Measurements from ENCODE around the gene REL. TPM values are rescaled to one million over a fixed set of nuclear protein-coding genes. Genes with fewer than 3 reads are reported as not detected.
"Not testable (repeated sequence)": the region's sequence is repeated elsewhere in the genome, so short reads cannot be mapped to it uniquely, and the experiment has no call there.

The REL gene
- total RNA-seq, 1 experiment from 2014 or later: 7.3 TPM

DNA sequence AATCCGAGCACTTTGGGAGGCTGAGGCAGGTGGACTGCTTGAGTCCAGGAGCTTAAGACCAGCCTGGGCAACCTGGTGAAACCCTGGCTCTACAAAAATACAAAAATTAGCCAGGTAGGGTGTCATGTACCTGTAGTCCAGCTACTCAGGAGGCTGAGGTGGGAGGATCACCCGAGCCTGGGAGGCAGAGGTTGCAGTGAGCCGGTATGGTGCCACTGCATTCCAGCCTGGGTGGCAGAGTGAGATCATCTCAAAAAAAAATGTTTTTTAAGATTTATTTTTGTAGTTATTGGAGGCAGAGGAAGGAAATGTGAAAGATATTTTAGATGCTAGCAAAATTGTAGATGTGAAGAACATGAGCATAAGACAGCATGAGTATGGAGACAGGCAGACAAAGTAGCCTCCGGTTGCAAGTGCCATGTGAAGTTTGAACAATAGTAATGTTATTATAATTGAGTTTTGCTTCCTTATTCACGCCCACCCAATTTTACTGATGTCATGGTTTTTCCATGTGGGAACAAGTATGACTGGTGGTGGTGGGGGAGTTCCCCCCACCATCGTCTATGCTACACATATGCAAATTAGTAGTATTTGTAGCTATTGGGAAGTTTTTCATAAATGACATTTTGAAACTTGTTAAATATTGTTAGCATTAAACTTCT is 18.0 kb downstream of the REL start:
- H3K27me3 ChIP-seq (ENCODE audit: low read length): no peaks in the 10 kb centered on the region
- no peaks in the 10 kb centered on the region for H3K9me2 ChIP-seq (replicated peaks; ENCODE audit: low read length)
- H3K36me3 ChIP-seq (ENCODE audit: low read depth, low read length): peaks cover 18% of the 10 kb centered on the region
- POLR2A ChIA-PET (ENCODE audit: unreplicated experiment): no interaction called here
- no peaks in the 10 kb centered on the region for H3K9me3 ChIP-seq (ENCODE audit: low read length)
- H2AFZ ChIP-seq (ENCODE audit: low read length): no peak overlapping the region
- DNase-seq: no peak
- H3K4me1 ChIP-seq (ENCODE audit: insufficient read depth, low read length): no peaks in the 10 kb centered on the region
- no peak overlapping the region for H3K9ac ChIP-seq (ENCODE audit: low read length)
- no peak for TF ChIP-seq EZH2 (IDR thresholded peaks at IDR 0.05; ENCODE audit: low read length, unreplicated experiment)
- TF ChIP-seq, protein P1, sequence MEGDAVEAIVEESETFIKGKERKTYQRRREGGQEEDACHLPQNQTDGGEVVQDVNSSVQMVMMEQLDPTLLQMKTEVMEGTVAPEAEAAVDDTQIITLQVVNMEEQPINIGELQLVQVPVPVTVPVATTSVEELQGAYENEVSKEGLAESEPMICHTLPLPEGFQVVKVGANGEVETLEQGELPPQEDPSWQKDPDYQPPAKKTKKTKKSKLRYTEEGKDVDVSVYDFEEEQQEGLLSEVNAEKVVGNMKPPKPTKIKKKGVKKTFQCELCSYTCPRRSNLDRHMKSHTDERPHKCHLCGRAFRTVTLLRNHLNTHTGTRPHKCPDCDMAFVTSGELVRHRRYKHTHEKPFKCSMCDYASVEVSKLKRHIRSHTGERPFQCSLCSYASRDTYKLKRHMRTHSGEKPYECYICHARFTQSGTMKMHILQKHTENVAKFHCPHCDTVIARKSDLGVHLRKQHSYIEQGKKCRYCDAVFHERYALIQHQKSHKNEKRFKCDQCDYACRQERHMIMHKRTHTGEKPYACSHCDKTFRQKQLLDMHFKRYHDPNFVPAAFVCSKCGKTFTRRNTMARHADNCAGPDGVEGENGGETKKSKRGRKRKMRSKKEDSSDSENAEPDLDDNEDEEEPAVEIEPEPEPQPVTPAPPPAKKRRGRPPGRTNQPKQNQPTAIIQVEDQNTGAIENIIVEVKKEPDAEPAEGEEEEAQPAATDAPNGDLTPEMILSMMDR (conservative IDR thresholded peaks at IDR 0.05; ENCODE audit: low read depth, low read length): no peak
- TF ChIP-seq EZH2phosphoT487 (IDR thresholded peaks at IDR 0.05; ENCODE audit: borderline replicate concordance, low read length): no peak
- no peak for ATAC-seq
- H3K27ac ChIP-seq (ENCODE audit: low read length): no peak overlapping the region
- H3K4me3 ChIP-seq (ENCODE audit: low read length): no peak overlapping the region
- H3K4me2 ChIP-seq (ENCODE audit: low read length): no peak overlapping the region
- H3F3A ChIP-seq (ENCODE audit: low read length, unreplicated experiment): no peaks in the 10 kb centered on the region
- intact Hi-C loops (cut with micrococcal nuclease): no loop called here
- H3K79me2 ChIP-seq (ENCODE audit: low read length): no peaks in the 10 kb centered on the region
- H4K20me1 ChIP-seq (ENCODE audit: low read length): no peaks in the 10 kb centered on the region
- BruUV-seq (replicated peaks): no TSS peak
- CTCF ChIA-PET: no interaction called here

DNA sequence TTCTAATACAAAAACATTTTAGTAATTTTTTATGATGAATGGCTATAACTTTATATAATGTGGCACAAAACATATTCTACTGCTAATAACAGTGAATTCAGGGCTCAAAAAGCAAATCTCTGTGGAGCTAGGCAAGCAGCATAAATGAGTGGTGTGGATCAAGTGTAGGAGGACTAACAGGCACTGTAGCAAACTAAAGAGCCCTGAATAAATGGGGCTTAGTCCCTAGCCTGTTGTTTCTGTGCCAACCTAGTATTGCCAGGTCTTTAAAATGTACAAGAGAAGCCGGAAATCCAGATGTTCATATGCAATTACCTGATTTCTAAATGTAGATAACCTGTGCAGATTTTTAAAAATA is 18.5 kb downstream of the REL start:
- H3K4me1 ChIP-seq (ENCODE audit: insufficient read depth, low read length): no peaks in the 10 kb centered on the region
- no peak overlapping the region for H3K27ac ChIP-seq (ENCODE audit: low read length)
- intact Hi-C loops (cut with micrococcal nuclease): no loop called here
- ChIA-PET POLR2A (ENCODE audit: unreplicated experiment) (no interaction called here), CTCF (no interaction called here)
- H3F3A ChIP-seq (ENCODE audit: low read length, unreplicated experiment): no peaks in the 10 kb centered on the region
- no peaks in the 10 kb centered on the region for H3K9me2 ChIP-seq (replicated peaks; ENCODE audit: low read length)
- TF ChIP-seq EZH2 (IDR thresholded peaks at IDR 0.05; ENCODE audit: low read length, unreplicated experiment) (no peak), EZH2phosphoT487 (IDR thresholded peaks at IDR 0.05; ENCODE audit: borderline replicate concordance, low read length) (no peak)
- TF ChIP-seq, protein P1 (conservative IDR thresholded peaks at IDR 0.05; ENCODE audit: low read depth, low read length): no peak
- DNase-seq (no peak), ATAC-seq (no peak)
- no peak overlapping the region for H2AFZ ChIP-seq (ENCODE audit: low read length)
- H3K4me2 ChIP-seq (ENCODE audit: low read length): no peak overlapping the region
- no peaks in the 10 kb centered on the region for H3K9me3 ChIP-seq (ENCODE audit: low read length)
- H3K79me2 ChIP-seq (ENCODE audit: low read length): no peaks in the 10 kb centered on the region
- H3K4me3 ChIP-seq (ENCODE audit: low read length): no peak overlapping the region
- BruUV-seq (replicated peaks): no TSS peak
- H3K9ac ChIP-seq (ENCODE audit: low read length): no peak overlapping the region
- H4K20me1 ChIP-seq (ENCODE audit: low read length): no peaks in the 10 kb centered on the region
- H3K36me3 ChIP-seq (ENCODE audit: low read depth, low read length): peaks cover 18% of the 10 kb centered on the region
- H3K27me3 ChIP-seq (ENCODE audit: low read length): no peaks in the 10 kb centered on the region

DNA sequence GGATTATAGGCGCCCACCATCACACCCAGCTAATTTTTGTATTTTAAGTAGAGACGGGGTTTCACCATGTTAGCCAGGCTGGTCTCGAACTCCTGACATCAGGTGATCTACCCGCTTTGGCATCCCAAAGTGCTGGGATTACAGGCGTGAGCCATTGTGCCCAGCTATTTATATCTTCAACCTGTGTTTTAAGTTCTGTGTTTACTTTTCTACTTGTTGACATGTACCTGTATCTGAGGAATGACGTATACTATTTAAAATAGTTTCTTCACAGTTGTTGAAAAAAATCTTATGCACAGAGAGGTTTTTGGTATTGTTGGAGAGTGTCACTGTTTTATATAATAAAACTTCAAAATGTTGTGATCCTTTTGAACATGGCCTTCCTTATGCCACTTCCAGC is 19.9 kb downstream of the REL start:
- H3K4me1 ChIP-seq (ENCODE audit: insufficient read depth, low read length); ATAC-seq; H3K4me2 ChIP-seq (ENCODE audit: low read length); H4K20me1 ChIP-seq (ENCODE audit: low read length); H3K9me3 ChIP-seq (ENCODE audit: low read length); H3F3A ChIP-seq (ENCODE audit: low read length, unreplicated experiment); BruUV-seq (replicated peaks); CTCF ChIA-PET; intact Hi-C loops (cut with micrococcal nuclease); H3K79me2 ChIP-seq (ENCODE audit: low read length); DNase-seq; H3K9me2 ChIP-seq (replicated peaks; ENCODE audit: low read length); H3K27ac ChIP-seq (ENCODE audit: low read length); H2AFZ ChIP-seq (ENCODE audit: low read length); H3K27me3 ChIP-seq (ENCODE audit: low read length); H3K4me3 ChIP-seq (ENCODE audit: low read length); H3K9ac ChIP-seq (ENCODE audit: low read length): not testable (repeated sequence)
- POLR2A ChIA-PET (ENCODE audit: unreplicated experiment): interaction anchor here (0.5 kb wide), 1 partner anchor 187 kb away, joined by 3 read pairs; no protein-coding TSS in a partner anchor
- peaks cover 12% of the 10 kb centered on the region for H3K36me3 ChIP-seq (ENCODE audit: low read depth, low read length)

DNA sequence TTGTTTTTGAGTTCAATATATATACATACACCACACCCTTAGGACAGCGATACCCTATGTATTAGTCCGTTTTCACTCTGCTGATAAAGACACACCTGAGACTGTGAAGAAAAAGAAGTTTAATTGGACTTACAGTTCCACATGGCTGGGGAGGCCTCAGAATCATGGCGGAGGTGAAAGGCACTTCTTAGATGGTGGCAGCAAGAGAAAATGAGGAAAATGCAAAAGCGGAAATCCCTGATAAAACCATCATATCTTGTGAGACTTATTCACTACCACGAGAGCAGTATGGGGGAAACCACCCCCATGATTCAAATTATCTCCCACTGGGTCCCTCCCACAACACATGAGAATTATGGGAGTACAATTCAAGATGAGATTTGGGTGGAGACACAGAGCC is 24.5 kb downstream of the REL start:
- CTCF ChIA-PET; H3K4me1 ChIP-seq (ENCODE audit: insufficient read depth, low read length); ATAC-seq: not testable (repeated sequence)

More for the DNA sequence above, 24.5 kb downstream of the REL start:
- POLR2A ChIA-PET (ENCODE audit: unreplicated experiment); H3K9me3 ChIP-seq (ENCODE audit: low read length); H3K4me2 ChIP-seq (ENCODE audit: low read length); DNase-seq; intact Hi-C loops (cut with micrococcal nuclease); H3K27me3 ChIP-seq (ENCODE audit: low read length); H3K9me2 ChIP-seq (replicated peaks; ENCODE audit: low read length); H3K27ac ChIP-seq (ENCODE audit: low read length); H2AFZ ChIP-seq (ENCODE audit: low read length); H3K79me2 ChIP-seq (ENCODE audit: low read length); H3K9ac ChIP-seq (ENCODE audit: low read length); BruUV-seq (replicated peaks); H3K36me3 ChIP-seq (ENCODE audit: low read depth, low read length); H3K4me3 ChIP-seq (ENCODE audit: low read length); H3F3A ChIP-seq (ENCODE audit: low read length, unreplicated experiment); H4K20me1 ChIP-seq (ENCODE audit: low read length): not testable (repeated sequence)

All from PC-3 (cell line).